ENCODE measurements around the gene MYMX.

DNA sequence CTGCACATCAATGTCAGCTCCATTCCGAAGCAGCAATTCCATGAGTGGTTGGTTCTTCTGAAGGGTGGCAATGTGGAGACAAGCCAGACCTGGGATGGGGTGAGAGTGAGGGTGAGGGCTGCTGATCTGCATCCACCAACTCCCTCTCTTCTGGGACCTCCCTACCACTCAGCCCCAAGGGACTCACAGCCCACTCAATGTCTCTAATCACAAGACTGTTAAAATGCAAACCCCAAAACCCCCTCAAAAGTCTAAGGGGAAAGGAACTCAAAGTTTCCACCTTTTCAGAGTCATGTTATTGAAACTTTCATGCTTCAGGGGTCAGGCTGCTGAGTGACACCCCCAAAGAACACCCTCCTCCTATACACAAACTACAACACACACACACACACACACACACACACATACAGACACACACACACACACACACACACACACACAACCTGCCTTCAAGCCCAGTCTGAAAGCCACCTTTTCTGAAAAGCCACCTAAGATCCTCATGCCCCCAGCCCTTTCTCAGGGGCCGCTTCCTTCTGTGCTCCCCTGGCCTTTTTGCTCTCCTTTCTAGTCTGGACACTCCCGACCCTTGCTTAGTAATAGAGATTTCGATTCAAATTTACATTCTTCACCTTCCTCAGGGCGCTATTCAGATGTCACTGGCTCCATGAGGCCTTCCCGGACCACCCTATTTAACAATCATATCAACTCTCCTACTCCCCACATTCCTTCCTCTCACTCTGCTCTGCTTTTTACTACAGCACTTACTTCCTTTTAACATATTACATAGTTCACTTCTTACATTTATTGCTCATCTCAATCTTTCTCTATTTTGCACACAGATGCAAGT lies 43.9 kb downstream of the MYMX start:
- TF ChIP-seq RFX5 (IDR thresholded peaks at IDR 0.05; ENCODE audit: low read depth, low read length): no peak
- TF ChIP-seq, protein P1, sequence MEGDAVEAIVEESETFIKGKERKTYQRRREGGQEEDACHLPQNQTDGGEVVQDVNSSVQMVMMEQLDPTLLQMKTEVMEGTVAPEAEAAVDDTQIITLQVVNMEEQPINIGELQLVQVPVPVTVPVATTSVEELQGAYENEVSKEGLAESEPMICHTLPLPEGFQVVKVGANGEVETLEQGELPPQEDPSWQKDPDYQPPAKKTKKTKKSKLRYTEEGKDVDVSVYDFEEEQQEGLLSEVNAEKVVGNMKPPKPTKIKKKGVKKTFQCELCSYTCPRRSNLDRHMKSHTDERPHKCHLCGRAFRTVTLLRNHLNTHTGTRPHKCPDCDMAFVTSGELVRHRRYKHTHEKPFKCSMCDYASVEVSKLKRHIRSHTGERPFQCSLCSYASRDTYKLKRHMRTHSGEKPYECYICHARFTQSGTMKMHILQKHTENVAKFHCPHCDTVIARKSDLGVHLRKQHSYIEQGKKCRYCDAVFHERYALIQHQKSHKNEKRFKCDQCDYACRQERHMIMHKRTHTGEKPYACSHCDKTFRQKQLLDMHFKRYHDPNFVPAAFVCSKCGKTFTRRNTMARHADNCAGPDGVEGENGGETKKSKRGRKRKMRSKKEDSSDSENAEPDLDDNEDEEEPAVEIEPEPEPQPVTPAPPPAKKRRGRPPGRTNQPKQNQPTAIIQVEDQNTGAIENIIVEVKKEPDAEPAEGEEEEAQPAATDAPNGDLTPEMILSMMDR (conservative IDR thresholded peaks at IDR 0.05; ENCODE audit: low read depth, low read length): no peak
- no peak for TF ChIP-seq POLR2A (IDR thresholded peaks at IDR 0.05; ENCODE audit: low read depth, low read length)

Data from IMR-90 (cell line).